HCT116 (cell line): Measurements from ENCODE around the gene SORBS1. TPM values are rescaled to one million over a fixed set of nuclear protein-coding genes. Genes with fewer than 3 reads are reported as not detected.

Experiments
- ATAC-seq: fragments of 200-7000 bp; cut with Tn5 transposase; 2 replicates; pipeline ENCODE4 v1.9.1; 2020; ENCODE audit warnings: mild to moderate bottlenecking, moderate library complexity
- BruUV-seq: library from RNA; stranded (reverse); fragments of 400-500 nt; replicated peaks from 2 replicates; lab custom pipeline; 2021; lab: Mats Ljungman, UMichigan
- CTCF ChIA-PET: fragments of 300-600 bp; sonication (Branson Sonifier 250); formaldehyde crosslinking; loops from one replicate; lab custom pipeline; 2021; ENCODE audit warnings: antibody characterized with exemption; lab: Charles Lee
- POLR2A ChIA-PET: fragments of 300-600, 350-600 bp; sonication (Branson Sonifier 250); formaldehyde crosslinking; loops from one replicate; lab custom pipeline; 2021; ENCODE audit warnings: antibody characterized with exemption; lab: Charles Lee
- RAD21 ChIA-PET, 2 experiments: fragments of 300-600 bp; sonication (Branson Sonifier 250); formaldehyde crosslinking; loops; one replicate each; lab custom pipeline; 2023; ENCODE audit warnings: low total read pairs in 2 of 2; ENCODE audit not compliant: uncharacterized antibody in 2 of 2, unreplicated experiment in 2 of 2, low non-redundant PET in 1 of 2; lab: Charles Lee
- DNase-seq: peaks from one replicate; pipeline ENCODE4 v3.0.0-alpha.2; 2010; ENCODE audit warnings: low read depth, low spot score
- H2AFZ ChIP-seq: fragments of 200-600 bp; shearing (Covaris generic), sonication (generic); 2 replicates; pipeline ENCODE4 v1.6.1; 2017; ENCODE audit warnings: low read depth, mixed run types, mixed read lengths, antibody characterized with exemption, low read length; ENCODE audit not compliant: poor library complexity, severe bottlenecking
- H3K27ac ChIP-seq: 2 replicates; pipeline ENCODE4 v1.5.1; 2012; ENCODE audit warnings: low read depth, low read length
- H3K27me3 ChIP-seq: fragments of 200-600 bp; sonication (generic); 2 replicates; pipeline ENCODE4 v1.6.1; 2016; ENCODE audit warnings: mixed run types, low read length, mixed read lengths; ENCODE audit not compliant: insufficient read depth
- H3K36me3 ChIP-seq, 2 experiments: fragments of 200-500 bp in 1 of 2; fragments of 200-600 bp in 1 of 2; sonication (Bioruptor generic) in 1 of 2; sonication (generic) in 1 of 2; 2 replicates each; pipeline versions ENCODE4 v1.5.1 to v1.6.1; 2014 to 2016; ENCODE audit warnings: low read length in 2 of 2, inconsistent platforms in 1 of 2, mixed read lengths in 1 of 2, mixed run types in 1 of 2; ENCODE audit not compliant: insufficient read depth in 2 of 2, control insufficient read depth in 1 of 2
- H3K4me1 ChIP-seq, 2 experiments: fragments of 200-600 bp in 1 of 2; sonication (generic) in 1 of 2; 2 replicates each; pipeline versions ENCODE4 v1.5.1 to v1.6.1; 2012 to 2017; ENCODE audit warnings: low read length in 2 of 2, inconsistent platforms in 1 of 2, mild to moderate bottlenecking in 1 of 2, mixed read lengths in 1 of 2, mixed run types in 1 of 2, moderate library complexity in 1 of 2; ENCODE audit not compliant: insufficient read depth in 2 of 2, control insufficient read depth in 1 of 2
- H3K4me2 ChIP-seq: fragments of 200-600 bp; sonication (generic); 2 replicates; pipeline ENCODE4 v1.6.1; 2017; ENCODE audit warnings: mixed run types, low read length, mixed read lengths
- H3K4me3 ChIP-seq, 2 experiments: fragments of 200-600 bp in 1 of 2; sonication (generic) in 1 of 2; replicated peaks in 1 of 2; 2 replicates each; pipeline ENCODE4 v1.5.1; 2011 to 2016; ENCODE audit warnings: low read length in 2 of 2, control low read depth in 1 of 2, low read depth in 1 of 2, mild to moderate bottlenecking in 1 of 2, mixed read lengths in 1 of 2, mixed run types in 1 of 2
- H3K79me2 ChIP-seq: fragments of 200-600 bp; sonication (generic); 2 replicates; pipeline ENCODE4 v1.6.1; 2017; ENCODE audit warnings: mild to moderate bottlenecking, mixed run types, low read length, moderate library complexity, mixed read lengths; ENCODE audit not compliant: insufficient read depth
- H3K9ac ChIP-seq: fragments of 200-600 bp; sonication (generic); 2 replicates; pipeline ENCODE4 v1.6.1; 2016; ENCODE audit warnings: low read length, mixed read lengths
- H3K9me2 ChIP-seq: fragments of 200-600 bp; sonication (generic), shearing (Covaris generic); 2 replicates; pipeline ENCODE4 v1.6.1; 2017; ENCODE audit warnings: mixed run types, mild to moderate bottlenecking, moderate library complexity; ENCODE audit not compliant: insufficient read depth
- H3K9me3 ChIP-seq, 2 experiments: fragments of 200-500 bp in 1 of 2; fragments of 200-600 bp in 1 of 2; sonication (Bioruptor generic) in 1 of 2; sonication (generic) in 1 of 2; 2 replicates each; pipeline ENCODE4 v1.6.1; 2014 to 2017; ENCODE audit warnings: low read length in 2 of 2, mixed read lengths in 2 of 2, inconsistent platforms in 1 of 2, low read depth in 1 of 2, mild to moderate bottlenecking in 1 of 2, mixed run types in 1 of 2, moderate library complexity in 1 of 2; ENCODE audit not compliant: control insufficient read depth in 1 of 2, insufficient read depth in 1 of 2
- H4K20me1 ChIP-seq: fragments of 200-600 bp; sonication (generic), shearing (Covaris generic); 2 replicates; pipeline ENCODE4 v1.6.1; 2017; ENCODE audit warnings: mixed run types, mild to moderate bottlenecking, moderate library complexity; ENCODE audit not compliant: insufficient read depth
- CTCF ChIP-seq, 3 experiments: fragments of 200-600 bp in 1 of 3; sonication (generic) in 1 of 3; IDR thresholded peaks in 2 of 3; conservative IDR thresholded peaks in 1 of 3; 2 replicates each; pipeline ENCODE4 v1.5.1; 2012 to 2017; ENCODE audit warnings: low read depth in 2 of 3, low read length in 2 of 3, antibody characterized with exemption in 1 of 3, borderline replicate concordance in 1 of 3, control low read depth in 1 of 3, mild to moderate bottlenecking in 1 of 3, mixed read lengths in 1 of 3, mixed run types in 1 of 3, moderate library complexity in 1 of 3; ENCODE audit not compliant: insufficient read depth in 1 of 3
- EZH2 ChIP-seq: fragments of 200-600 bp; sonication (generic); IDR thresholded peaks from 2 replicates; pipeline ENCODE4 v1.6.1; 2017; ENCODE audit warnings: antibody characterized with exemption, mixed run types
- JUND ChIP-seq: IDR thresholded peaks from 2 replicates; pipeline ENCODE4 v1.6.1; 2012
- MAX ChIP-seq: IDR thresholded peaks from 2 replicates; pipeline ENCODE4 v1.6.1; 2012
- RAD21 ChIP-seq: IDR thresholded peaks from 2 replicates; pipeline ENCODE4 v1.6.1; 2012; ENCODE audit warnings: low read depth, mild to moderate bottlenecking
- REST ChIP-seq: IDR thresholded peaks from 2 replicates; pipeline ENCODE4 v1.6.1; 2012; ENCODE audit warnings: low read depth
- SP1 ChIP-seq: IDR thresholded peaks from 2 replicates; pipeline ENCODE4 v1.6.1; 2012; ENCODE audit warnings: low read depth
- TCF7L2 ChIP-seq: IDR thresholded peaks from 2 replicates; pipeline ENCODE4 v1.7.0; 2011; ENCODE audit warnings: borderline replicate concordance, inconsistent platforms; ENCODE audit not compliant: insufficient read depth, insufficient read length; ENCODE audit errors: extremely low read depth
- ZBTB33 ChIP-seq: IDR thresholded peaks from 2 replicates; pipeline ENCODE4 v1.6.1; 2011; ENCODE audit warnings: mild to moderate bottlenecking, low read length, moderate library complexity; ENCODE audit not compliant: insufficient replicate concordance; ENCODE audit errors: extremely low read depth
- ZNF274 ChIP-seq: fragments of 200-500 bp; sonication (Bioruptor generic); IDR thresholded peaks from 2 replicates; pipeline ENCODE4 v1.6.1; 2014; ENCODE audit warnings: mild to moderate bottlenecking, low read depth, low read length, inconsistent platforms
- intact Hi-C: fragments of 100-400 bp; cut with micrococcal nuclease; formaldehyde crosslinking; loops from 2 replicates; pipeline ENCODE4 v1.10.0; 2022
- total RNA-seq: library from RNA; stranded (reverse); gene quantifications from one replicate; pipeline ENCODE4 v1.2.1, GENCODE V29; 2021; ENCODE audit not compliant: unreplicated experiment

SORBS1 gene
- total RNA-seq, 1 experiment from 2014 or later: 3.4 TPM

GRCh38 chr10:95454940-95455339, 106.2 kb downstream of the SORBS1 start:
- no peaks in the 10 kb centered on the region for H3K27me3 ChIP-seq
- no peak for ATAC-seq
- intact Hi-C loops: no loop called here
- ChIA-PET POLR2A (no interaction called here), RAD21 (no interaction called here), CTCF (no interaction called here)
- no peaks in the 10 kb centered on the region for H3K9me3 ChIP-seq
- no TSS peak for BruUV-seq
- H4K20me1 ChIP-seq: no peaks in the 10 kb centered on the region
- H3K4me2 ChIP-seq: no peak overlapping the region
- H2AFZ ChIP-seq: no peak overlapping the region
- no peak overlapping the region for H3K9ac ChIP-seq
- H3K27ac ChIP-seq: no peak overlapping the region
- no peaks in the 10 kb centered on the region for H3K9me2 ChIP-seq
- DNase-seq: no peak
- H3K79me2 ChIP-seq: no peaks in the 10 kb centered on the region
- TF ChIP-seq ZNF274 (no peak), REST (no peak), MAX (no peak), RAD21 (no peak), EZH2 (no peak), TCF7L2 (no peak), SP1 (no peak), ZBTB33 (no peak), CTCF (IDR thresholded peaks at IDR 0.05 in 2 of 3, conservative IDR thresholded peaks at IDR 0.05 in 1 of 3; ENCODE audit: borderline replicate concordance in 1 of 3, insufficient read depth in 1 of 3, low read depth in 2 of 3, low read length in 2 of 3) (no peak), JUND (no peak)
- no peak overlapping the region for H3K4me3 ChIP-seq
- no peaks in the 10 kb centered on the region for H3K4me1 ChIP-seq
- H3K36me3 ChIP-seq: no peaks in the 10 kb centered on the region
